BJ (cell line): ENCODE data around the gene MAP4K1. TPM values are rescaled to one million over a fixed set of nuclear protein-coding genes. Genes with fewer than 3 reads are reported as not detected.

Experiments
- CTCF ChIA-PET: fragments of 350-600 bp; formaldehyde crosslinking; extraction: SDS; loops from one replicate; lab custom pipeline; 2021; ENCODE audit warnings: antibody characterized with exemption, inconsistent platforms; lab: Yijun Ruan, JAX
- POLR2A ChIA-PET: fragments of 300-600 bp; sonication (Branson Sonifier 250); formaldehyde crosslinking; extraction: SDS; loops from one replicate; lab custom pipeline; 2021; ENCODE audit warnings: antibody characterized with exemption; lab: Charles Lee
- DNase-seq: peaks from one replicate; pipeline ENCODE4 v3.0.0-alpha.2; 2011; ENCODE audit warnings: low read depth
- H3K27me3 ChIP-seq: 2 replicates; pipeline ENCODE4 v1.6.0; 2011; ENCODE audit warnings: low read length; ENCODE audit not compliant: control insufficient read depth, insufficient read depth
- H3K36me3 ChIP-seq: 2 replicates; pipeline ENCODE4 v1.5.1; 2011; ENCODE audit warnings: low read length; ENCODE audit not compliant: control insufficient read depth, insufficient read depth
- H3K4me3 ChIP-seq: 2 replicates; pipeline ENCODE4 v1.5.1; 2011; ENCODE audit warnings: low read depth, mild to moderate bottlenecking, control low read depth, low read length
- CTCF ChIP-seq: IDR thresholded peaks from 2 replicates; pipeline ENCODE4 v1.5.1; 2011; ENCODE audit warnings: low read depth, mild to moderate bottlenecking, control low read depth, inconsistent platforms, low read length, moderate library complexity; ENCODE audit not compliant: insufficient read depth
- polyA plus RNA-seq: library from polyadenylated mRNA; depleted of rRNA; stranded (reverse); fragments of >200 nt; gene quantifications from 2 replicates; pipeline ENCODE4 v1.2.3, GENCODE V29; 2011

Gene MAP4K1
- polyA plus RNA-seq, 1 experiment: 0.25 TPM

DNA sequence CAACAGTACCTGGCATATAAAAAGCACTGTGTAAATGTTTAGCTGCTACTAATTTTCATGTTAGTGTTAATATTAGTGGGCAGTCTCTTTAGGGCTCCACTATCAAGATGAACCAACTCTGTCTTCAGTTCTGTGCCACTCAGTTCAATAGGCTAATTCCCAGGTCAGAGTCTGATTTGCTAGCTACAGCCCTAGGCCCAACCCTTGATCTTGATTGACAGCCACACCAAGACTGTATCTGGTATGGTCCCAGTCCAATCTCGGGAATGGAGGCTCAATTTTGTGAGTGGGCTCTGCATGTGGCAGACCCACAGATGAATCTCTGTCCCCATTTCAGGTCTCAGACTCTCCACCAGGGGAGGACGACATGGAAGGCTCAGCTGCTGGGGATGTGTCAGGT lies 46.1 kb downstream of the MAP4K1 start:
- POLR2A ChIA-PET: no interaction called here
- CTCF ChIA-PET: interaction anchor here (0.6 kb wide), 1 partner anchor 237 kb away, joined by 5 read pairs; no protein-coding TSS in a partner anchor
- H3K4me3 ChIP-seq: no peak overlapping the region
- H3K27me3 ChIP-seq: 0 out of 2 replicates have a peak, but pooled peaks cover 3% of the 10 kb centered on the region
- H3K36me3 ChIP-seq: no peaks in the 10 kb centered on the region
- TF ChIP-seq CTCF: no peak
- DNase-seq: no peak

DNA sequence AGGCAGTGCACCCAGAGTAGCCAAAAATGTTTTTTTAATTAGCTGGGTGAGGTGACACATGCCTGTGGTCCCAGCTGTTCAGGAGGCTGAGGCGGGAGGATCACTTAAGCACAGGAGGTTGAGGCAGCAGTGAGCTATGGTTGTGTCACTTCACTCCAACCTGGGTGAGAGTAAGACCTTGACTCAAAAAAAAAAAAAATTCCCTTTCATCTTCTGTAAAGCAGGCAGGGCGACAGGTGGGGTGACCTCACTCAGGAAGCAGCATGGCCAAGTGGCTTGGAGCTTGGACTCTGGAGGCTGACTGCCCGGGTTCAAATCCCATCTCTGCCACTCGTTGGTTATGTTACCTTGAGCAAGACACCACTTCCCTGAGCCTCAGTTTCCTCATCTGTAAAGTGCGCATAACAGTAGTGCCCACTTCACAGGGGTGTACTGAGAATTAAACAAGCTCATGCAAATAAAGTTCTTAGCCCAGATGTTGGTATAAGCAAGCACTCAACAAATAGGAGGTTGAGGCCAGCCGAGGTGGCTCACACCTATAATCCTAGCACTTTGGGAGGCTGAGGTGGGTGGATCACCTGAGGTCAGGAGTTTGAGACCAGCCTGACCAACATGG lies 48.3 kb downstream of the MAP4K1 start:
- TF ChIP-seq CTCF: no peak
- CTCF ChIA-PET: interaction anchor here (0.6 to 1.3 kb wide), 2 partner anchors 17 to 25 kb away, joined by 3 to 4 read pairs; no protein-coding TSS in a partner anchor

DNA sequence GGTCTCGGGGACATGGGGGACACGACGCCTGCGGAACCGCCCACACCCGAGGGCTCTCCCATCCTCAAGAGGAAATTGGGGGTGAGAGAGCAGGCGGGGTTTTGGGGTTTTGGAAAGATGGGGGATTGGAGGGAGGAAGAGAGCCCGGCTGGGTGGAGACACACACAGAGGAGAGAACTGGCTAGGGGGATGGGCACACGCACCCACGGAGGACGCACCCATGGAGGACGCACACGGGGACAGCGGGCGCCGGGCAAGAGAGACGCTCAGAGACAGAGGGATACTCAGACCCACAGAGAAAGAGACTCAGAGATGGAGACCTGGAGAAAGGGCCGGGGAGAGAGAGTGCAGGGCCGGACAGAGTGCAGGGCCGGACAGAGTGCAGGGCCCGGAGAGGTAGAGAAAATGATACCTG lies 52.1 kb downstream of the MAP4K1 start:
- ChIA-PET POLR2A (no interaction called here), CTCF (no interaction called here)
- TF ChIP-seq CTCF: no peak
- H3K27me3 ChIP-seq: peaks cover 12% of the 10 kb centered on the region; the same call in 1 of the 2 replicates
- no peaks in the 10 kb centered on the region for H3K36me3 ChIP-seq
- DNase-seq: no peak
- H3K4me3 ChIP-seq: no peak overlapping the region

More for the DNA sequence above, 48.3 kb downstream of the MAP4K1 start:
- Histone ChIP-seq H3K4me3 (no peak overlapping the region), H3K36me3 (no peaks in the 10 kb centered on the region), H3K27me3 (peaks cover 10% of the 10 kb centered on the region; the same call in 1 of the 2 replicates)
- no peak for DNase-seq
- POLR2A ChIA-PET: no interaction called here

- POLR2A ChIA-PET: no interaction called here
Observed at GRCh38 chr19:38564981-38565690, 52.6 kb downstream of the MAP4K1 start.

More at GRCh38 chr19:38564981-38565690, 52.6 kb downstream of the MAP4K1 start:
- CTCF ChIA-PET: no interaction called here
- no peak overlapping the region for H3K4me3 ChIP-seq
- H3K27me3 ChIP-seq: peaks cover 12% of the 10 kb centered on the region; the same call in 1 of the 2 replicates
- no peak for TF ChIP-seq CTCF
- H3K36me3 ChIP-seq: no peaks in the 10 kb centered on the region
- DNase-seq: no peak
